ENCODE data around the gene SPR.

Gene SPR

DNA sequence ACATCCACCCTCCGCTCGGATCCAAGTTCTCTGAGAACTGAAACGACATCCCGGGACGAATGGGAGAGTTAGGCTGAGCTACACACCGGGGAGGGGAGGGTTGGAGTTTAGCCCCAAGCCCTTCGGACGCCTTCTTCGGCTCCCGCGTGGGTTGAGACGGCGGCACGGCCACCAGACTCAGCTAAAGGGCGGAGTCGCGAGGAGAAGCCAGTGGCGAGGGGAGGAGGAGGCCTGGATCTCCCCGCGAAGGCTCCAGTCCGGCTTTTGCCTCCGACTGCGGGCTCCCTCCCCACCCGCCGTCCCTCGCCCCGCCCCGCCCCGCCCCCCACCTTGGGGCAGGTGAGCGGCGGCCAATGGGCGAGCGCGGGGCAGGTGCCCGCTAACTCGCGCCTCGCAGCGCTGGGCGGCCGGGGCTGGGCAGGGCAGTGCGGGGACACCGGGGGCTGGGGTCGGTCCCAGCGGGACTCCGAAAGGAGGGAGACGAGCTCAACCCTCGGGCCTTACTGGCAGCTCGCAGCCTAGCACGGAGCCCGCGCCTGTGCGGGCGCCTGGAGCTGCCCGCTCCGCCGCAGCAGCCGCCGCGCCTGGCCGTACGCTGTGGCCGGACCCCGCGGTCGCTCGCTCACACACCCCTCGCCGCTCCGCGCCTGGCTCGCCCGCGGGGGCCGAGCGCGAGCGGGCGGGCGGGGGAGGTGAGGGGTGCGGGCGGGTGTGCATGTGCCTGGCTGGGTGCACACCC, 30.1 kb downstream of the SPR start, which contains the start of gene EMX1:
Gene EMX1 (plus strand): TSS at position 382 of the 739 bp plus-strand sequence. CDS start 334 bp downstream, at position 716.
- no peaks in the 10 kb centered on the region for H3K9me3 ChIP-seq (ENCODE audit: low read depth, low read length)
- no peak within 1 kb of the TSS for H3K27ac ChIP-seq
- no peaks in the 10 kb centered on the region for H3K36me3 ChIP-seq (ENCODE audit: insufficient read depth, low read length)
- DNase-seq (ENCODE audit: low read depth, low spot score) = no peak
- peak within 1 kb of the TSS; percentile 78 for H3K4me3 ChIP-seq
- H3K9ac ChIP-seq (ENCODE audit: insufficient read length) = no peak within 1 kb of the TSS
- TF ChIP-seq FOXP2 (optimal IDR thresholded peaks at IDR 0.05; ENCODE audit: control extremely low read depth, extremely low read length, insufficient read depth) = no peak
- TF ChIP-seq POLR2AphosphoS5 (IDR thresholded peaks at IDR 0.05; ENCODE audit: borderline replicate concordance, low read depth, low read length) = no peak
- no peak for TF ChIP-seq EZH2 (IDR thresholded peaks at IDR 0.05)

DNA sequence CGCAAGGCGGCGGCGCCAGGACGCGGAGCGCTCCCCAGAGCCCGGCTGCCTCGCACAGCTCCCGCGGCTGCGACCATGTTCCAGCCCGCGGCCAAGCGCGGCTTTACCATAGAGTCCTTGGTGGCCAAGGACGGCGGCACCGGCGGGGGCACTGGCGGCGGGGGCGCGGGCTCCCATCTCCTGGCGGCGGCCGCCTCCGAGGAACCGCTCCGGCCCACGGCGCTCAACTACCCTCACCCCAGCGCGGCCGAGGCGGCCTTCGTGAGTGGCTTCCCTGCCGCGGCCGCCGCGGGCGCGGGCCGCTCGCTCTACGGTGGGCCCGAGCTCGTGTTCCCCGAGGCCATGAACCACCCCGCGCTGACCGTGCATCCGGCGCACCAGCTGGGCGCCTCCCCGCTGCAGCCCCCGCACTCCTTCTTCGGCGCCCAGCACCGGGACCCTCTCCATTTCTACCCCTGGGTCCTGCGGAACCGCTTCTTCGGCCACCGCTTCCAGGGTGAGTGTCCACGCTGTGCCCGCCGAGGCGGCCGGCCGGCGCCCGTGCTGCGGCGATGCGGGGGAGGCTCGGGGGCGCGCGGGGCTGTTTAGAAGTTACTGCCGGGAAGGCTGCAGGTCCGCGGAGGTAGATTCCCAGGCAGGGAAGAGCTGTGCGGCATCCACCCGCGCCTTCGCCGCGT, 30.8 kb downstream of the SPR start:
- Histone ChIP-seq H3K4me3 (peak overlapping the region; percentile 78), H3K36me3 (ENCODE audit: insufficient read depth, low read length) (no peaks in the 10 kb centered on the region), H3K9me3 (ENCODE audit: low read depth, low read length) (no peaks in the 10 kb centered on the region), H3K27ac (no peak overlapping the region), H3K9ac (ENCODE audit: insufficient read length) (no peak overlapping the region)
- no peak for DNase-seq (ENCODE audit: low read depth, low spot score)
- TF ChIP-seq FOXP2 (optimal IDR thresholded peaks at IDR 0.05; ENCODE audit: control extremely low read depth, extremely low read length, insufficient read depth) (no peak), EZH2 (IDR thresholded peaks at IDR 0.05) (peak; percentile 73)

DNA sequence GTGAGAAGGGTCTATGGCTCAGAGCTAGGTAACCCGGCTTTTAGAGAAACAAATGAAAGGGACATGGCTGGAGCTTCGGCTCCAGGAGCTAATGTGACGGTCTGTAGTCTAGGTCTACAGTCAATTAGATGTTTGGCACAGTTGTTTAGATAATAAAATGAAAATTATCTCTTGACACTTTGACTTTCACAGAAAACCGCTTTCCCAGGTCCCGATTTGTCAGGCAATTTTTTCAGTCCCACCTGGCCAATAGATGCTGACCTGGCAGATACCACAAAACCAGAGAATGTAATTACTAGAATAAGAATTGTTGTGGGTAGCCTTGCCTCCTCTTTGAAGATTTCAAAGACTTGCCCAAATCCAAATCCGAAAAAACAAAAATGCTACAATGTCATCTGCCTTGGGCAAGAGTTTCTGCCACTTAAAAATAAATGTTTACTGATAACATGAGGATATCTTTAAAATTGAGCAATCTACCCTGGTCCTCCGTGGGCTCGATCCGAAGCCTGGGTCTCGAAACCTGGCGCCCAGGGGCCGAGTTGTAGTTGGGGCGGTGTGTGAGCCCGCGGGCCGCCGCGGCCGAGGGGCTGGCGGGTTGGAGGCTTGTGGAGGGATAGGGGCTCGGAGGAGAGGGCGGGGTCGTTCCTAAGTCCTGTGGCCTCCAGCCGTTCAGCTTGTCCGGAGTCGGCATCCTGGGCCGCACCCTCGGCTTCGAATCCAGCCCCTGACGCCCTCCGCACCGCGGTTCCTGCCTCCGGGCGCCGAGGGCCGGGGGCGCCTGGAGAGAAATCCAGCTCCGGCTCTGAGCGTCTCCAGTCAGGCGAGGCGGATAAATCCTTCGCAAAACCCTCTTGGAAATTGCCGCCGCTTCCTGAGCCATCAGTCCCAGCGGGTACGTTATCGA, 32.5 kb downstream of the SPR start:
- H3K27ac ChIP-seq = no peak overlapping the region
- H3K36me3 ChIP-seq (ENCODE audit: insufficient read depth, low read length) = no peaks in the 10 kb centered on the region
- no peak overlapping the region for H3K9ac ChIP-seq (ENCODE audit: insufficient read length)
- TF ChIP-seq POLR2AphosphoS5 (IDR thresholded peaks at IDR 0.05; ENCODE audit: borderline replicate concordance, low read depth, low read length) (no peak), EZH2 (IDR thresholded peaks at IDR 0.05) (peak; percentile 58)
- peak overlapping the region; percentile 79 for H3K4me3 ChIP-seq
- no peak for DNase-seq (ENCODE audit: low read depth, low spot score)
- H3K9me3 ChIP-seq (ENCODE audit: low read depth, low read length) = no peaks in the 10 kb centered on the region

DNA sequence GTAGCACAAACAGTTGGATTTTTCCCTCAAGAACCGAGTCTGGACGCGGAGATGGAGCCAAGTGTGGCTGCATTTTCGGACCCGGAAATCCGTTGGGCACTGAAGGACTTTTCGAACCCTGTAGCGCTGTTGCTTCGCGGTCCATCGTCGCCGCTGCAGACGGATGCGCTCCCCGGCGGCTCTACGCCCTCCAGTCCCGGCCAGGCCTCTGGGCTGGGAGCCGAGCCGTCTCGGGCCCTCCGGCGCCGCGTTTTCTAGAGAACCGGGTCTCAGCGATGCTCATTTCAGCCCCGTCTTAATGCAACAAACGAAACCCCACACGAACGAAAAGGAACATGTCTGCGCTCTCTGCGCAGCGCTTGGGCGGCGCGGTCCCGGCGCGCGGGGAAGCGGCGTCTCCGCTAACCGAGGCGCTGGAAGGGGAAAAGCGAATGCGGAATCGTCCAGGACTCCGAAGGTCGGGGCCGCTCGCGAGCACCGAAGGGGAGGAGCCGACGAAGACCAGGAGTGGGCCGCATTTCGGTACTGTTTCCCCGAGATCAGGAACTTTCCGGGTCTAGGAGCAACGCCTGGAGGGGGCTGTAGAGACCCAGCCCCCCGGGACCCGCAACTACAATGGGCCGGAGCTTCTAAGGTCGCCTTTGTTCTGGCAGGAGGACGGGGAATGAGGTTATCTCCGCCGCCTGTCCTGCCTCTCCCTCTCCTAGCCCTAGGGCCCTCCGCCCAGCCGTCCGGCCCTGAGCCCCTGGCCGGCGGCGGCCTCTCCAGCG, 33.3 kb downstream of the SPR start:
- H3K9ac ChIP-seq (ENCODE audit: insufficient read length) = no peak overlapping the region
- H3K9me3 ChIP-seq (ENCODE audit: low read depth, low read length) = no peaks in the 10 kb centered on the region
- H3K27ac ChIP-seq = no peak overlapping the region
- peak overlapping the region; percentile 79 for H3K4me3 ChIP-seq
- TF ChIP-seq POLR2AphosphoS5 (IDR thresholded peaks at IDR 0.05; ENCODE audit: borderline replicate concordance, low read depth, low read length) = no peak
- TF ChIP-seq FOXP2 (optimal IDR thresholded peaks at IDR 0.05; ENCODE audit: control extremely low read depth, extremely low read length, insufficient read depth) = no peak
- no peak for TF ChIP-seq EZH2 (IDR thresholded peaks at IDR 0.05)
- no peaks in the 10 kb centered on the region for H3K36me3 ChIP-seq (ENCODE audit: insufficient read depth, low read length)
- no peak for DNase-seq (ENCODE audit: low read depth, low spot score)

DNA sequence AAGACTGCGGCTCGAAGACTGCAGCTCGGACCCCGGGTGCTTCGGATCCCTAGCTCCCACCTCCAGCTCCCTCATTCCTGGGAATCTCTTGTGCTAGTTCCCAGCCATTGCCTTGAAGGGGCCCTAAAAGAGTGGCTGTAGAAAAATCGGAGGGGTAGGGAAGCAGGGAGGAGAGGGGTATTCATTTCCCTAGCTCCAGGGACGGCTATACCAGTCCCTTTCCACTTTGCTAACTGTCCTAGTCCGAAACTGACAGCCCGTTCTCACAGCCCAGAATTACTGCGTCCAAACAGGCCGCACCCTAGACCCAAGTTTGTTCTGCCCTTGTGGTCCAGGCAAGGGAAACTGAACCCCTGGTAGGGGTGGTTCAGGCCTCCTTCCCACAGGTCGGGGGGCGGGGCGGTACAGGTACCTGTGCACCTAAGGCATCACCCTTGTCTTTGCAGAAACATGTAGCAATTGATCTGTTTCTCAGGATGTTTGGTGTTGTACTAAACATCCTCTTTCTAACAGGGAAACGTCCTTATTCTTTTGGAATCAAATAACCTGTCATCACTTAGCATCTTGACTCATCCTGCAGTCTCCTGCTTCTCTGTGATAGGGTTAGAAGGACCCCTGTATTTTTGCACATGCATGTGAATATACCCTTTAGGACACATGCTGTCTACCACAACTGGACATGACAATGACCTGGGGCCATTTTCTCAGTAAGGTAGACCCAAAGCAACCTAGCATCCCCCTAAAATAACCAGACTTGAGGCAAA, 34.1 kb downstream of the SPR start:
- Histone ChIP-seq H3K9ac (ENCODE audit: insufficient read length) (no peak overlapping the region), H3K9me3 (ENCODE audit: low read depth, low read length) (no peaks in the 10 kb centered on the region), H3K27ac (no peak overlapping the region), H3K4me3 (no peak overlapping the region; the same call in 1 of the 2 replicates), H3K36me3 (ENCODE audit: insufficient read depth, low read length) (no peaks in the 10 kb centered on the region)
- DNase-seq (ENCODE audit: low read depth, low spot score) = no peak
- TF ChIP-seq FOXP2 (optimal IDR thresholded peaks at IDR 0.05; ENCODE audit: control extremely low read depth, extremely low read length, insufficient read depth) (no peak), EZH2 (IDR thresholded peaks at IDR 0.05) (no peak), POLR2AphosphoS5 (IDR thresholded peaks at IDR 0.05; ENCODE audit: borderline replicate concordance, low read depth, low read length) (no peak)

DNA sequence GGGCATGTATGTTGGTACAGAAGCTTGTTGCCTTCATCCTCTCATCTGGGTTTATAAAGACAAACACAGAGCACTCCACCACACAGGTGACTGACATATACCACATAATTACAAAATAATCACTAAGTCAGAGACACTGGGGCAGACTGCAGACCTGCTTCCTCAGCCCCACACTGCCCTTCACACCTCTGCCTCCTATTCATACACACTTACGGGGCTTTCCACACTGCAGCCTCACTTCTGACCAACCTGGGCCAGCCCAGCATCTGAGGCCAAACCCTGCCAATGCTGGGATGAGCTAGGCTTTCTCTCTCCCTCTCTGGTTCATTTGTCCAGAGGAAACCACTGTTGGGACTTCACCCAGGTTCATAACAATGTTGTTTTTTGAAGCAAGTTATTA, 34.6 kb downstream of the SPR start:
- Histone ChIP-seq H3K27ac (no peak overlapping the region), H3K9ac (ENCODE audit: insufficient read length) (no peak overlapping the region), H3K4me3 (no peak overlapping the region), H3K9me3 (ENCODE audit: low read depth, low read length) (no peaks in the 10 kb centered on the region), H3K36me3 (ENCODE audit: insufficient read depth, low read length) (no peaks in the 10 kb centered on the region)
- TF ChIP-seq EZH2 (IDR thresholded peaks at IDR 0.05) = no peak
- TF ChIP-seq FOXP2 (optimal IDR thresholded peaks at IDR 0.05; ENCODE audit: control extremely low read depth, extremely low read length, insufficient read depth) = no peak
- no peak for TF ChIP-seq POLR2AphosphoS5 (IDR thresholded peaks at IDR 0.05; ENCODE audit: borderline replicate concordance, low read depth, low read length)
- DNase-seq (ENCODE audit: low read depth, low spot score) = no peak

DNA sequence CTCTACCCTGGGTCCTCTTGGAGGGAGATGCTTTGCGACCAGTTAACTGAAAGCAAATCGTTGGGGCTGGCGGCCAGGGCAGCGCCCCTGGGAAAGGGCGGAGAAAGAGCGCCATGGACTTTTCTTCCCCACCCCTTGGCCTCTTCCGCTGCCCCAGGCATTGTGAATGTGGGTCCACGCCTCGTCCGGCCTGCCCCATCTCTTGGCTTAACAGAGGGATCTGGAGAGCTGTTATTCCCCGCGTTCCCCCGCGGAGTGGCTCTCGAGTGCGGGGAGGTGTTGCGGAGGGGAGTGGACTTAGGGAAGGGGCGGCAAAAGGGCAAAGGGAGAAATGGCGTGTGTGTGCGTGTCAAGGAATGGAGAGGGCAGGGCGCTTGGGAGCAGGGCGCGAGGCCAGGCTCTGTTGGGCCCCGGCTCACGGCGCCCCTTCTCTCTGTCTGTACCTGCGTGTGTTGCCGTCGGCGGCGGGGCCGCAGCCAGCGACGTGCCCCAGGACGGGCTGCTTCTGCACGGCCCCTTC, 36.7 kb downstream of the SPR start:
- DNase-seq (ENCODE audit: low read depth, low spot score) = no peak
- H3K9ac ChIP-seq (ENCODE audit: insufficient read length) = no peak overlapping the region
- no peak overlapping the region for H3K4me3 ChIP-seq
- H3K27ac ChIP-seq = no peak overlapping the region
- TF ChIP-seq EZH2 (IDR thresholded peaks at IDR 0.05) (no peak), FOXP2 (optimal IDR thresholded peaks at IDR 0.05; ENCODE audit: control extremely low read depth, extremely low read length, insufficient read depth) (no peak), POLR2AphosphoS5 (IDR thresholded peaks at IDR 0.05; ENCODE audit: borderline replicate concordance, low read depth, low read length) (no peak)
- H3K9me3 ChIP-seq (ENCODE audit: low read depth, low read length) = no peaks in the 10 kb centered on the region
- no peaks in the 10 kb centered on the region for H3K36me3 ChIP-seq (ENCODE audit: insufficient read depth, low read length)
